HepG2 (cell line): ENCODE data around the gene PCDHB1. TPM values are rescaled to one million over a fixed set of nuclear protein-coding genes. Genes with fewer than 3 reads are reported as not detected.

Experiments used
- CHD4 ChIP-seq: fragments of 200-600 bp; sonication (generic); IDR thresholded peaks from 2 replicates; pipeline ENCODE4 v1.7.0; 2017; ENCODE audit warnings: mild to moderate bottlenecking, low read length, borderline replicate concordance
- DDIT3 ChIP-seq: sonication (generic); formaldehyde crosslinking; IDR thresholded peaks from 2 replicates; pipeline ENCODE4 v1.4.0; 2020; ENCODE audit warnings: mild to moderate bottlenecking, missing genetic modification reagents
- FOXA1 ChIP-seq, 2 experiments: fragments of 450-650 bp in 1 of 2; sonication (generic) in 1 of 2; formaldehyde crosslinking in 1 of 2; IDR thresholded peaks; 2 replicates each; pipeline versions ENCODE4 v1.4.0 to v1.6.1; 2016 to 2020; ENCODE audit warnings: missing genetic modification reagents in 1 of 2
- FOXM1 ChIP-seq: sonication (generic); formaldehyde crosslinking; IDR thresholded peaks from 2 replicates; pipeline ENCODE4 v1.5.0; 2020; ENCODE audit warnings: missing genetic modification reagents
- GPN1 ChIP-seq: sonication (generic); formaldehyde crosslinking; IDR thresholded peaks from 2 replicates; pipeline ENCODE4 v1.5.1; 2020; ENCODE audit warnings: missing genetic modification reagents, borderline replicate concordance
- HMGXB4 ChIP-seq, 2 experiments: sonication (generic) in 1 of 2; formaldehyde crosslinking in 1 of 2; IDR thresholded peaks; 2 replicates each; pipeline versions ENCODE4 v1.4.0 to v1.6.1; 2018 to 2020; ENCODE audit warnings: missing genetic modification reagents in 2 of 2, borderline replicate concordance in 1 of 2, low read depth in 1 of 2, mild to moderate bottlenecking in 1 of 2, missing biosample characterization in 1 of 2
- IRF9 ChIP-seq: sonication (generic); formaldehyde crosslinking; IDR thresholded peaks from 2 replicates; pipeline ENCODE4 v1.8.0; 2022; ENCODE audit warnings: missing genetic modification reagents, mild to moderate bottlenecking, borderline replicate concordance
- JUNB ChIP-seq: sonication (generic); formaldehyde crosslinking; IDR thresholded peaks from 2 replicates; pipeline ENCODE4 v1.8.0; 2022; ENCODE audit warnings: missing genetic modification reagents, mild to moderate bottlenecking, borderline replicate concordance
- MXD1 ChIP-seq: sonication (generic); formaldehyde crosslinking; IDR thresholded peaks from 2 replicates; pipeline ENCODE4 v1.4.0; 2020; ENCODE audit warnings: mild to moderate bottlenecking, missing genetic modification reagents
- NAIF1 ChIP-seq: sonication (generic); formaldehyde crosslinking; IDR thresholded peaks from 2 replicates; pipeline ENCODE4 v1.5.0; 2020; ENCODE audit warnings: mild to moderate bottlenecking, missing genetic modification reagents, borderline replicate concordance
- PAX8 ChIP-seq: sonication (generic); formaldehyde crosslinking; IDR thresholded peaks from 2 replicates; pipeline ENCODE4 v1.8.0; 2022; ENCODE audit warnings: mild to moderate bottlenecking, missing genetic modification reagents, borderline replicate concordance
- POLR2AphosphoS2 ChIP-seq: IDR thresholded peaks from 2 replicates; pipeline ENCODE4 v1.6.1; 2011; ENCODE audit warnings: low read depth, low read length, improper control_type of control experiment
- RFX5 ChIP-seq: IDR thresholded peaks from 2 replicates; pipeline ENCODE4 v1.6.1; 2011; ENCODE audit warnings: low read depth, low read length, improper control_type of control experiment
- SRSF1 ChIP-seq: fragments of 200-400 bp; formaldehyde crosslinking; optimal IDR thresholded peaks from 2 replicates; pipeline ENCODE3; 2017; ENCODE audit warnings: mild to moderate bottlenecking, low read depth, low read length, moderate library complexity
- ZBTB1 ChIP-seq: sonication (generic); formaldehyde crosslinking; IDR thresholded peaks from 2 replicates; pipeline ENCODE4 v1.4.0; 2020; ENCODE audit warnings: missing genetic modification reagents, borderline replicate concordance
- ZFP62 ChIP-seq: sonication (generic); formaldehyde crosslinking; IDR thresholded peaks from 2 replicates; pipeline ENCODE4 v1.4.0; 2020; ENCODE audit warnings: missing genetic modification reagents
- ZFX ChIP-seq: sonication (generic); formaldehyde crosslinking; IDR thresholded peaks from 2 replicates; pipeline ENCODE4 v1.4.0; 2020; ENCODE audit warnings: mild to moderate bottlenecking, low read depth, missing genetic modification reagents, moderate library complexity
- ZMAT5 ChIP-seq: sonication (generic); formaldehyde crosslinking; IDR thresholded peaks from 2 replicates; pipeline ENCODE4 v1.5.0; 2020; ENCODE audit warnings: mild to moderate bottlenecking, low read depth, missing genetic modification reagents, borderline replicate concordance
- ZNF101 ChIP-seq: sonication (generic); formaldehyde crosslinking; IDR thresholded peaks from 2 replicates; pipeline ENCODE4 v1.4.0; 2020; ENCODE audit warnings: mild to moderate bottlenecking, low read depth, missing genetic modification reagents, borderline replicate concordance
- ZNF431 ChIP-seq: sonication (generic); formaldehyde crosslinking; IDR thresholded peaks from 2 replicates; pipeline ENCODE4 v1.9.0; 2022; ENCODE audit warnings: missing genetic modification reagents, low read depth, mild to moderate bottlenecking, borderline replicate concordance
- ZNF550 ChIP-seq: sonication (generic); formaldehyde crosslinking; IDR thresholded peaks from 2 replicates; pipeline ENCODE4 v1.4.0; 2020; ENCODE audit warnings: mild to moderate bottlenecking, missing genetic modification reagents, borderline replicate concordance
- polyA plus RNA-seq, 8 experiments: library from polyadenylated mRNA; depleted of rRNA in 3 of 8; stranded (reverse) in 7 of 8; unstranded in 1 of 8; fragments of >200 nt; fragmentation: Illumina TruSeq in 4 of 8; extraction: Trizol in 4 of 8; gene quantifications; 2 replicates each; pipeline versions ENCODE4 v1.2.1 to v1.2.3, GENCODE V29; 2011 to 2016; ENCODE audit warnings: low read depth in 4 of 8, missing spikeins in 1 of 8, mixed read lengths in 1 of 8; ENCODE audit not compliant: insufficient read depth in 1 of 8
- total RNA-seq, 5 experiments: library from RNA; depleted of rRNA; stranded (reverse); fragments of >200 nt; fragmentation: Illumina TruSeq; extraction: Trizol; gene quantifications; 2 replicates each; pipeline ENCODE4 v1.2.3, GENCODE V29; 2016; ENCODE audit warnings: low read depth in 1 of 5
- TF ChIP-seq, protein P1 (sequence below): sonication (generic); formaldehyde crosslinking; IDR thresholded peaks from 2 replicates; pipeline ENCODE4 v1.5.1; 2020; ENCODE audit warnings: missing genetic modification reagents, mild to moderate bottlenecking, borderline replicate concordance

PCDHB1 gene
- total and polyA plus RNA-seq, 2 of the 13 experiments (the other 11 are each of a cell fraction or from before 2014, with no cell fraction given), result not detected

- TF ChIP-seq ZBTB1 (no peak), IRF9 (no peak), RFX5 (no peak), ZNF431 (CRISPR knock-in tag) (no peak), GPN1 (CRISPR knock-in tag) (no peak), FOXM1 (no peak), MXD1 (CRISPR knock-in tag) (no peak), ZMAT5 (CRISPR knock-in tag) (no peak), HMGXB4 (CRISPR knock-in tag; IDR thresholded peaks at IDR 0.05; ENCODE audit: borderline replicate concordance in 1 of 2, low read depth in 1 of 2) (peak; percentile 56 to 86; a peak in 2 of 4 replicates), ZNF101 (CRISPR knock-in tag) (no peak), FOXA1 (IDR thresholded peaks at IDR 0.05) (no peak), FOXA1 (CRISPR knock-in tag; IDR thresholded peaks at IDR 0.05) (no peak), ZFP62 (CRISPR knock-in tag) (no peak), POLR2AphosphoS2 (no peak), DDIT3 (CRISPR knock-in tag) (no peak), ZFX (CRISPR knock-in tag) (no peak), PAX8 (no peak), ZNF550 (CRISPR knock-in tag) (no peak), CHD4 (no peak), SRSF1 (no peak), NAIF1 (CRISPR knock-in tag) (no peak), JUNB (no peak)
- TF ChIP-seq, protein P1, sequence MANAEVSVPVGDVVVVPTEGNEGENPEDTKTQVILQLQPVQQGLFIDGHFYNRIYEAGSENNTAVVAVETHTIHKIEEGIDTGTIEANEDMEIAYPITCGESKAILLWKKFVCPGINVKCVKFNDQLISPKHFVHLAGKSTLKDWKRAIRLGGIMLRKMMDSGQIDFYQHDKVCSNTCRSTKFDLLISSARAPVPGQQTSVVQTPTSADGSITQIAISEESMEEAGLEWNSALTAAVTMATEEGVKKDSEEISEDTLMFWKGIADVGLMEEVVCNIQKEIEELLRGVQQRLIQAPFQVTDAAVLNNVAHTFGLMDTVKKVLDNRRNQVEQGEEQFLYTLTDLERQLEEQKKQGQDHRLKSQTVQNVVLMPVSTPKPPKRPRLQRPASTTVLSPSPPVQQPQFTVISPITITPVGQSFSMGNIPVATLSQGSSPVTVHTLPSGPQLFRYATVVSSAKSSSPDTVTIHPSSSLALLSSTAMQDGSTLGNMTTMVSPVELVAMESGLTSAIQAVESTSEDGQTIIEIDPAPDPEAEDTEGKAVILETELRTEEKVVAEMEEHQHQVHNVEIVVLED (CRISPR knock-in tag), result no peak
These were observed 33.4 kb downstream of the PCDHB1 start (continued) for GRCh38 chr5:141084487-141084989.
